K562 (cell line): ENCODE results near the gene AUNIP. TPM values are rescaled to one million over a fixed set of nuclear protein-coding genes. Genes with fewer than 3 reads are reported as not detected.

Experiments
- CBX1 ChIP-seq: sonication (generic); IDR thresholded peaks from 2 replicates; pipeline ENCODE4 v1.6.1; 2016; ENCODE audit warnings: antibody characterized with exemption, low read depth, mild to moderate bottlenecking
- CHD2 ChIP-seq: IDR thresholded peaks from 2 replicates; pipeline ENCODE4 v1.6.1; 2011; ENCODE audit warnings: low read depth, low read length
- CTCFL ChIP-seq: IDR thresholded peaks from 2 replicates; pipeline ENCODE4 v1.6.1; 2011; ENCODE audit warnings: borderline replicate concordance, low read depth, mild to moderate bottlenecking, moderate library complexity, low read length; ENCODE audit not compliant: insufficient read depth, poor library complexity, severe bottlenecking
- ESRRA ChIP-seq: fragments of 450-650 bp; IDR thresholded peaks from 2 replicates; pipeline ENCODE4 v1.6.1; 2014; ENCODE audit warnings: low read depth, mild to moderate bottlenecking, moderate library complexity, borderline replicate concordance
- KLF1 ChIP-seq: fragments of 450-650 bp; IDR thresholded peaks from 2 replicates; pipeline ENCODE4 v1.6.1; 2016; ENCODE audit warnings: missing genetic modification characterization, missing compliant biosample characterization
- MAFG ChIP-seq: fragments of 450-650 bp; conservative IDR thresholded peaks from 2 replicates; pipeline ENCODE4 v1.6.1; 2016; ENCODE audit warnings: missing genetic modification characterization, missing compliant biosample characterization
- MCM2 ChIP-seq: fragments of 450-650 bp; IDR thresholded peaks from 2 replicates; pipeline ENCODE4 v1.6.1; 2017; ENCODE audit warnings: low read depth, mild to moderate bottlenecking
- MXD1 ChIP-seq: fragments of 250-450 bp; sonication (Bioruptor Pico); IDR thresholded peaks from 2 replicates; pipeline ENCODE4 v1.8.0; 2021; ENCODE audit warnings: borderline replicate concordance, mild to moderate bottlenecking, moderate library complexity; ENCODE audit not compliant: poor library complexity, severe bottlenecking
- PKNOX1 ChIP-seq: fragments of 450-650 bp; IDR thresholded peaks from 2 replicates; pipeline ENCODE4 v1.6.1; 2016
- PRDM10 ChIP-seq: fragments of 450-650 bp; IDR thresholded peaks from 2 replicates; pipeline ENCODE4 v1.6.1; 2018; ENCODE audit not compliant: partially characterized antibody
- SMARCA4 ChIP-seq: fragments of 450-650 bp; IDR thresholded peaks from 2 replicates; pipeline ENCODE4 v1.6.1; 2016
- SOX6 ChIP-seq: fragments of 450-650 bp; IDR thresholded peaks from 2 replicates; pipeline ENCODE4 v1.6.1; 2014; ENCODE audit warnings: mild to moderate bottlenecking
- SRSF3 ChIP-seq: fragments of 200-400 bp; formaldehyde crosslinking; IDR thresholded peaks from 2 replicates; pipeline ENCODE4 v1.6.1; 2016; ENCODE audit warnings: mild to moderate bottlenecking, low read length, moderate library complexity; ENCODE audit not compliant: insufficient read depth
- TCF7L2 ChIP-seq: fragments of 150-350 bp; IDR thresholded peaks from 2 replicates; pipeline ENCODE4 v1.6.1; 2016; ENCODE audit warnings: low read depth, mild to moderate bottlenecking, low read length, moderate library complexity
- TEAD1 ChIP-seq, 2 experiments: fragments of 450-650 bp in 1 of 2; sonication (generic) in 1 of 2; formaldehyde crosslinking; IDR thresholded peaks; 2 replicates each; pipeline versions ENCODE4 v1.4.0 to v1.8.0; 2020 to 2022; ENCODE audit warnings: mild to moderate bottlenecking in 2 of 2, missing genetic modification reagents in 1 of 2
- TRIM28 ChIP-seq: fragments of 450-650 bp; IDR thresholded peaks from 2 replicates; pipeline ENCODE4 v1.6.1; 2017
- U2AF1 ChIP-seq: fragments of 200-400 bp; formaldehyde crosslinking; optimal IDR thresholded peaks from 2 replicates; pipeline ENCODE3; 2017; ENCODE audit warnings: mild to moderate bottlenecking, low read depth, low read length, moderate library complexity
- ZBED1 ChIP-seq: IDR thresholded peaks from 2 replicates; pipeline ENCODE4 v1.6.1; 2014
- ZFP91 ChIP-seq: sonication (generic); formaldehyde crosslinking; IDR thresholded peaks from 2 replicates; pipeline ENCODE4 v1.8.0; 2022; ENCODE audit warnings: mild to moderate bottlenecking, missing genetic modification reagents
- ZNF384 ChIP-seq: IDR thresholded peaks from 2 replicates; pipeline ENCODE4 v1.6.1; 2012; ENCODE audit warnings: low read depth, low read length, improper control_type of control experiment
- polyA plus RNA-seq, 8 experiments: library from polyadenylated mRNA; depleted of rRNA in 4 of 8; stranded (reverse) in 5 of 8; unstranded in 3 of 8; fragments of >200 nt; fragmentation: Nextera tagmentation in 2 of 8; fragmentation: Illumina TruSeq in 1 of 8; extraction: Ambion mirVana in 2 of 8; extraction: Trizol in 1 of 8; gene quantifications; 2 replicates each; pipeline versions ENCODE4 v1.2.1 to v1.2.3, GENCODE V29; 2011 to 2014; ENCODE audit warnings: inconsistent platforms in 1 of 8, missing spikeins in 1 of 8
- total RNA-seq, 7 experiments: library from RNA; depleted of rRNA in 6 of 7; stranded (reverse); fragments of >200 nt in 6 of 7; fragmentation: Illumina TruSeq in 2 of 7; extraction: Trizol in 2 of 7; gene quantifications; 2 replicates each; pipeline versions ENCODE4 v1.2.1 to v1.2.3, GENCODE V29; 2011 to 2021; ENCODE audit warnings: low replicate concordance in 1 of 7

AUNIP gene
- total and polyA plus RNA-seq, 9 of the 15 experiments (the other 6 are each of a cell fraction or from before 2014, with no cell fraction given), result 12.1 to 53.8 (median 47.1) TPM

GRCh38 chr1:25817840-25818501 lies 41.3 kb downstream of the AUNIP start (continued):
- peak; percentile 16; the same call in 1 of the 2 replicates for TF ChIP-seq ESRRA
- TF ChIP-seq MXD1 (CRISPR knock-in tag), result no peak
- peak; percentile 81 for TF ChIP-seq CTCFL
- TF ChIP-seq ZNF384, result no peak
- TF ChIP-seq MCM2, result no peak
- TF ChIP-seq SRSF3, result no peak
- TF ChIP-seq KLF1 (tag), result no peak
- peak; percentile 36; the same call in 1 of the 2 replicates for TF ChIP-seq SMARCA4
- no peak for TF ChIP-seq ZBED1
- no peak for TF ChIP-seq PRDM10
- TF ChIP-seq CBX1, result no peak
- no peak for TF ChIP-seq CHD2
- no peak for TF ChIP-seq TRIM28
- TF ChIP-seq PKNOX1, result peak; percentile 94
- TF ChIP-seq SOX6, result no peak
- no peak for TF ChIP-seq U2AF1
- TF ChIP-seq MAFG (tag), result no peak
- no peak for TF ChIP-seq ZFP91 (CRISPR knock-in tag)
- TF ChIP-seq TCF7L2, result no peak
- no peak for TF ChIP-seq TEAD1 (CRISPR knock-in tag; IDR thresholded peaks at IDR 0.05)
